ENCODE measurements around the gene TENM3. TPM values are rescaled to one million over a fixed set of nuclear protein-coding genes. Genes with fewer than 3 reads are reported as not detected.

TENM3 gene
- total and polyA plus RNA-seq, 2 of the 8 experiments (the other 6 are each of a cell fraction or from before 2014, with no cell fraction given), result 36.9 to 69.3 TPM

DNA sequence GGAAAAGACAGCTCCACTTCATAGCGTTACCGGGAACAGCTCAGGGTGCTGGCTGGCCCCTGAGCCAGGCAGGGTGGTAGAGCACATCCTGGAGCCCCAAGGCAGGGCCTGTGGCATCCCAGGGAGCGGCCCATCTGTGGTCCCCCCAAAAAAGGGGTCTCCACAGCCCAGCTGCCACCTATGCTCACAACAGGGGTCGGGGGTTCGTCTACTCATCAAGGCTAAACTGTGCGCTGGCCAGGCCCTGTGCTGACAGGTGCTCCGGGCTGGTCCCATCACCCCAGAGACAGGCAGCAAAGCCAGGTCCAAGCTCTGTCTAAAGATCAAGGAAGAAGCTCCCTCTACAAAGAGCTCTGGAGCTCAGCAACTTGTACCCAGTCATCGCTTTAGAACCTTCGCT lies 596.1 kb downstream of the TENM3 start:
- Histone ChIP-seq H3K4ac (replicated peaks; ENCODE audit: insufficient read length, low read depth, low read length) (no peak overlapping the region), H3K79me1 (ENCODE audit: low read depth, low read length) (no peaks in the 10 kb centered on the region), H4K20me1 (replicated peaks in 1 of 2; ENCODE audit: control insufficient read depth in 1 of 2, insufficient read depth in 2 of 2, low read length in 2 of 2) (no peaks in the 10 kb centered on the region), H4K91ac (replicated peaks; ENCODE audit: insufficient read length, low read length) (no peak overlapping the region), H3K4me2 (ENCODE audit: insufficient read depth in 1 of 2, low read depth in 2 of 2, low read length in 2 of 2) (no peak overlapping the region), H3K18ac (ENCODE audit: extremely low read depth, low read length) (no peak overlapping the region), H2AK5ac (ENCODE audit: low read depth, low read length) (no peak overlapping the region), H2BK120ac (replicated peaks; ENCODE audit: low read depth, low read length) (no peak overlapping the region), H2BK15ac (ENCODE audit: low read length) (no peak overlapping the region), H2BK12ac (ENCODE audit: low read depth, low read length) (no peak overlapping the region), H3K4me1 (replicated peaks in 1 of 4; ENCODE audit: control insufficient read depth in 3 of 4, insufficient read depth in 4 of 4, low read length in 3 of 4) (peaks cover 0 to 4% (median 0%) of the 10 kb centered on the region in 4 experiments; a peak in 1 of 7 replicates), H2AFZ (ENCODE audit: low read length) (no peak overlapping the region), H3K14ac (ENCODE audit: insufficient read length) (no peak overlapping the region), H3K23ac (ENCODE audit: insufficient read length) (no peak overlapping the region), H3K27me3 (replicated peaks in 1 of 4; ENCODE audit: control insufficient read depth in 3 of 4, extremely low read depth in 1 of 4, insufficient read depth in 3 of 4, low read length in 3 of 4) (no peaks in the 10 kb centered on the region), H4K8ac (ENCODE audit: extremely low read depth, insufficient read depth, low read length) (no peak overlapping the region; the same call in 1 of the 2 replicates), H3K9me3 (ENCODE audit: insufficient read depth in 2 of 2, low read depth in 1 of 2, low read length in 1 of 2) (no peaks in the 10 kb centered on the region), H3K27ac (ENCODE audit: low read depth, low read length) (no peak overlapping the region), H3K9ac (replicated peaks in 1 of 4; ENCODE audit: extremely low read depth in 1 of 4, low read depth in 3 of 4, low read length in 3 of 4) (no peak overlapping the region), H4K5ac (ENCODE audit: insufficient read length, low read depth, low read length) (no peak overlapping the region), H3K23me2 (ENCODE audit: low read depth, low read length) (no peaks in the 10 kb centered on the region), H3K4me3 (ENCODE audit: extremely low read depth in 1 of 4, insufficient read depth in 2 of 4, low read depth in 3 of 4, low read length in 4 of 4) (no peak overlapping the region), H2BK5ac (ENCODE audit: low read depth, low read length) (no peak overlapping the region), H3K79me2 (ENCODE audit: control insufficient read depth in 1 of 2, insufficient read depth in 2 of 2, low read length in 2 of 2) (no peaks in the 10 kb centered on the region), H3K36me3 (ENCODE audit: control insufficient read depth in 2 of 4, insufficient read depth in 4 of 4, low read length in 3 of 4) (no peaks in the 10 kb centered on the region), H3K56ac (replicated peaks; ENCODE audit: insufficient read length, low read depth, low read length) (no peak overlapping the region), H2BK20ac (ENCODE audit: low read length) (no peak overlapping the region)
- CTCF ChIA-PET (ENCODE audit: partially characterized antibody), result interaction anchor here (0.5 to 1.2 kb wide), 3 partner anchors 19 to 102 kb away, joined by 3 read pairs; no protein-coding TSS in a partner anchor
- no peak for DNase-seq (ENCODE audit: low read depth in 1 of 2, low spot score in 2 of 2)
- TF ChIP-seq POLR2AphosphoS5 (IDR thresholded peaks at IDR 0.05; ENCODE audit: low read depth, low read length), result no peak
- no peak for TF ChIP-seq EP300 (IDR thresholded peaks at IDR 0.05; ENCODE audit: borderline replicate concordance in 1 of 2, low read depth in 2 of 2, low read length in 2 of 2)
- TF ChIP-seq NRF1 (IDR thresholded peaks at IDR 0.05; ENCODE audit: low read depth, low read length), result no peak
- no peak for TF ChIP-seq ZNF274 (IDR thresholded peaks at IDR 0.05; ENCODE audit: borderline replicate concordance, extremely low read depth, low read length)
- TF ChIP-seq JUND (IDR thresholded peaks at IDR 0.05; ENCODE audit: low read length), result no peak
- POLR2A ChIA-PET (ENCODE audit: partially characterized antibody), result no interaction called here
- WGBS, 2 experiments (ENCODE audit: extremely low coverage in 1 of 2, insufficient coverage in 1 of 2, insufficient read length in 1 of 2, insufficient replicate concordance in 2 of 2, low coverage in 1 of 2, low lambda C conversion rate in 2 of 2, missing lambda C conversion rate in 1 of 2), result 92% methylated on average over 9 of the region's 9 CpGs; no CpG with 5 or more reads in 1 of the 2 experiments
- no peak for FAIRE-seq
